ENCODE measurements around the gene DPRX. TPM values are rescaled to one million over a fixed set of nuclear protein-coding genes. Genes with fewer than 3 reads are reported as not detected.

Gene DPRX
- not detected for total RNA-seq

DNA sequence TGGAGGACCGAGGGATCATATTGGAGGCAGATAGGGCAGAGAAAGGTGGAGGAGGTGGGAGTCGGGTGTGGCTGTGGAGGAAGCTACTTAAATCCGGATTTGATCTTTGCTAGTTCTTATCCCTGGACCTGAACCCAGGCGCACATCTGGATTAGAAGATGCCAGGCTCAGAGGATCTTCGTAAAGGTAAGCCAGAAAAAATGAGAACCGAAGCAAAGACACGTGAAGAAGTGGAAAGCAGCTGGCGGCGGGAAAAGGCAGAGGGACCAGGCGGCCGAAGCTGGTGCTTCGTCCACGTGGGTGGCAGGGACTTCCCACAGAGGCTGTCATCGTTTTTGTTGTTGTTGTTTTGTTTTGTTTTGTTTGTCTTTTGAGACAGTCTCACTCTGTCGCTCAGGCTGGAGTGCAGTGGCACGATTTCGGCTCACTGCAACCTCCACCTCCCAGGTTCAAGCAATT lies at the start of gene DPRX:
Gene DPRX (plus strand): TSS at position 51 of the 459 bp plus-strand sequence. CDS start 108 bp downstream, at position 159.
- DNase-seq (ENCODE audit: low spot score) = no peak
- intact Hi-C loops (cut with DNase I) = no loop called here
- ATAC-seq = no peak

DNA sequence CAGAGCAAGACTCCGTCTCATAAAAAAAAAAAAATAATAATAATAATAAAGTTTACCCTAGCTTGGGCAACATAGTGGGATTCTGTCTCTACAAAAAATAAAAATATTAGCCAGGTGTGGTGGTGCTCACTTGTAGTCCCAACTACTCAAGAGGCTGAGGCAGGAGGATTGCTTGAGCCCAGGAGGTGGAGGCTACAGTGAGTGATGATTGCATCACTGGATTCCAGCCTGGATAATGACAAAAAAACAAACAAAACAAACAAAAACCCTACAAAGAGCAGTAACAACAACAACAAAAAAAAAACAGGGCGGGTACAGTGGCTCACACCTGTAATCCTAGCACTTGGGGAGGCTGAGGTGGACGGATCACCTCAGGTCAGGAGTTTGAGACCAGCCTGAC lies 48.6 kb upstream of the DPRX start:
- DNase-seq (ENCODE audit: low spot score) (no peak), ATAC-seq (no peak)
- intact Hi-C loops (cut with DNase I) = no loop called here

DNA sequence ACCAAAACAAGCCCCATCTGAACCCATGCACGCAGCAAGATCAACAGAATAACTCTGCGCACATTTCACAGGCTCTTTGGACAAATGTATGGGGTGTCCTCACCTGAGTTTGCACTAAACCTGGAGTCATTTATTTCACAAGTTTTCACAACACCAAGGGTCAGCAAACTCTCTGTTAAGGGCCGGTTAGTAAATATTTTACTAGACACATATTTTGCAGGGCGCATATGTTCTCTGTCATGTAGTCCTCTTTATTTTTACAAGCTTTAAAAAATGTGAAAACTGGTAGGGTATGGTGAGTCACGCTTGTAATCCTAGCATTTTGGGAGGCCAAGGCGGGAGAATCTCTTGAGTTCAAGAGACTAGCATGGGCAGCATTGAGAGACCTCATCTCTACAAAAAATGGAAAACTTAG lies 45.5 kb upstream of the DPRX start:
- DNase-seq (ENCODE audit: low spot score) (no peak), ATAC-seq (no peak)
- intact Hi-C loops (cut with DNase I) = no loop called here

DNA sequence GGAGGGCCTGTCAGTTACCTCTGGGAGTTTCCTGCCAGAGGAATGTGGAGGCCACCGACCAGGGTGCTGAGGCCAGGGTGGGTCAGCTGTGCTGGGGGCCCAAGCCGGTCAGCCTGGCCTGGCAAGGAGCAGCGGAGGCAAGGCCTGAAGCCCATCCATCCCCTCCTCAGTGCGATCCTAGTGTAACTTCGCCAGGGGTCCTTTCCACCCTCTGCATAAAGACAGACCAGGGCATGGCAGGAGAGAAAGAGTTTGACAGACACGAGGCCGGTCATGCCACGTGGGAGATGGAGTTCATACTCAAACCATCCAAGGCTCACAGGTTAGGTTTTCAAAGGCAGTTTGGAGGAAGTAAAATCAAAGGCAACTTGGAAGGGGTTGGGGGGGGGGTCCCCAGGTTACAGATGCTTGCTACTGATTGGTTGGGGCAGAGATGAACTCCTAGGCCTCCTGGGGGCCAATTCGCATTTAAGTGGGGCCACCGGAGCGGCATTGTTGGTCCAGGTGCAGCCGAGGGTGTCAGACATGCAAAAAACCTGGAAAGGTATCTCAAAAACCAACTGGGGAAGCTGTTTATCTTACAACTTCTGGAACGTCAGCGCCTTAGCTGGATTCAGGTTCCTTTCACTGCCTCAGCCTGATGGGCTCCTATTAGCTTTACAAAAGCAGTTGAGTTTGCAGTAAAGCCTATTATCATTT lies 36.8 kb upstream of the DPRX start:
- intact Hi-C loops (cut with DNase I) = no loop called here
- no peak for DNase-seq (ENCODE audit: low spot score)
- ATAC-seq = no peak

GRCh38 chr19:53595510-53595867 lies 36.3 kb upstream of the DPRX start:
- ATAC-seq (no peak), DNase-seq (ENCODE audit: low spot score) (no peak)
- intact Hi-C loops (cut with DNase I) = no loop called here

DNA sequence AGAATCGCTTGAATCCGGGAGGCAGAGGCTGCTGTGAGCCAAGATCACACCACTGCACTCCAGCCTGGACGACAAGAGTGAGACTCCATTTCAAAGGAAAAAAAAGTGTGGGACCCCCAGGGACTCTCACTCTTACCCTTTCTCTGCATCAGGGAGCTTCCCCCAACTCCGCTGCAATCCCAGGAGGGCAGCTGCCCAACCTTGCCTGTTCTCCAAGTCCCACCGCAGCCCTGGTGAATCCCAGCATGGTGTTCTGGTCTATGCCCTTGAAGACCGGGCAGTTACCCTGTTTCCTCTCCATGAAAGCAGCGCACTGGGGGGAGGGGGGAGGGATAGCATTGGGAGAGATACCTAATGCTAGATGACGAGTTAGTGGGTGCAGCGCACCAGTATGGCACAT lies 35.7 kb upstream of the DPRX start:
- no peak for ATAC-seq
- intact Hi-C loops (cut with DNase I) = no loop called here
- no peak for DNase-seq (ENCODE audit: low spot score)

DNA sequence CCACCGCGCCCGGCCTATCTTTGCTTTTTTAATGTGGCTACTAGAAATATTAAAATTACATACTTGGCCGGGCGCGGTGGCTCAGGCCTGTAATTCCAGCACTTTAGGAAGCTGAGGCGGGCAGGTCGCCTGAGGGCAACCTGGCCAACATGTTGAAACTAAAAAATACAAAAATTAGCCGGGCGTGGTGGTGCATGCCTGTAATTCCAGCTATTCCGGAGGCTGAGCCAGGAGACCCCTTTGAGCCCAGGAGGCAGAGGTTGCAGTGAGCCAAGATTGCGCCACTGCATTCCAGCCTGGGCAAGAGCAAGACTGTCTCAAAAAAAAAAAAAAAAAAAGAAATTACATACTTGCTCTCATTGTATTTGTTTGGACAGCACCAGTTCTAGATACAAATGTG lies 34.8 kb upstream of the DPRX start:
- ATAC-seq = no peak
- DNase-seq (ENCODE audit: low spot score) = no peak
- intact Hi-C loops (cut with DNase I) = no loop called here

DNA sequence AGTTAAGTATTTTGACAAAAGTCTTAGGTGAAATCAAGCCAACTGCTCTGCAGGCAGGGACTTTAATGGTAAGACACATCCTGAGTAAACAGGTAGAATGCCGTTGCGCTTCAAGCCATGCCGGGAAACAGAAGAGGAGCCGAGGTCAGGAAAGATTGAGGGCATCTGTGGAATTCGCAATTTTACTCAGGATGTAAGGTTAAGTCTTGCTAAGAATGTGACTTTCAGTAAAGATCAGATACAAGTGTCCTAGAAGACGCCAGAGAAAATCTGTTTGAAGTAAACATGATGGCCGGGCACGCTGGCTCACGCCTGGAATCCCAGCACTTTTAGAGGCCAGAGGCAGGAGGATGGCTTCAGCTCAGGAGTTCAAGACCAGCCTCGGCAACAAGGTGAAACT lies 33.4 kb upstream of the DPRX start:
- DNase-seq (ENCODE audit: low spot score) (no peak), ATAC-seq (no peak)
- intact Hi-C loops (cut with DNase I) = no loop called here

DNA sequence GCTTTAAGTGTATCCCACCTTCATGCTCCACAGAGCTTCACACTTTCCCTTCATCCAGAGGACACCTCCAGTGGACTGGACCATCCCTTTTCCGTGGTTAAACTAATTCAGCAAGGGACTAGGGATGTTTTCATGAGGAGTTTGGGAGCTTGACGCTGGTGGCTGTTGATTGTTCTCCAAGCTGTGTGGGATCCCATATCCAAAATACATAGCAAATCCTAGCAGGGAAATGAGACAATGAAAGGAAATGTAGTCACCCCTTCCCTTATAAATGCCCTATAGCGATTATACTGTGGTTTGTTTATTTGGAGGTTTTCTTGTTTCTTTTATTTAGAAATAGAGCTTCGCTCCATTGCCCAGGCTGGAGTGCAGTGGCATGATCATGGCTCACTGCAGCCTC lies 31.6 kb upstream of the DPRX start:
- DNase-seq (ENCODE audit: low spot score) (no peak), ATAC-seq (no peak)
- intact Hi-C loops (cut with DNase I) = no loop called here

DNA sequence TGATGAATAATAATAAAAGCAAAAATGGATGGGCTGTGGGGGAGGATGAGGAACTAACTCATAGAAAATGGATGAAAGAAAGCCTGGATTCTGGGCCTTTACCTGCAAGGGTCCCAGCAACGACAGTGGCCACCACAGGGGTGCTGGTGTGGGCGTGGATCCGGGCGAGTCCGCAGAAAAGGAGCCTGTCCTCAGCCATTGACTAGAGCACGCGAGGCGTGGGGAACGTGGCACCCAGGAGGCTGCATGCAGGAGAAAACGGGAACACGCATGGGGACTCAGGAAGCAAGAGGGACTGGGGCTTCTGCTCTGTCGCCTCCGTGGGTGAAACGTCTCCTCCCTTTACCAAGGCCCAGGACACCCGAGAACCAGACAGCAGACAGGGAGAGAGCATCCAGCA lies 25.8 kb upstream of the DPRX start:
- intact Hi-C loops (cut with DNase I) = no loop called here
- DNase-seq (ENCODE audit: low spot score) (no peak), ATAC-seq (no peak)

DNA sequence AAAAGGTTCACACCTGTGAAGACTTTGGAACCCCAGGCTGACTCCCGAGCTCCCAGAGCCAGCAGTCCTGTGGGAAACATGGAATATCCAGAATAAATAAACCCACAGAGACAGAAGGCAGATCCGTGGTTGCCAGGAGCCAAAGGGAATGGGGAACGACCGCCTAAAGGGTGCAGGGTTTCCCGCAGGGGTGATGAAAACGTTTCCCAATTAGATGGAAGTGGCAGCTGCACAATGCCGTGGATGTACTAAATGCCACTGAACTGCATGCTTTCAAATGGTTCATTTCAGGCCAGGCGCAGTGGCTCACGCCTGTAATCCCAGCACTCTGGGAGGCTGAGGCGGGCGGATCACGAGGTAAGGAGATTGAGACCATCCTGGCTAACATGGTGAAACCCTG lies 23.4 kb upstream of the DPRX start:
- ATAC-seq (no peak), DNase-seq (ENCODE audit: low spot score) (no peak)
- intact Hi-C loops (cut with DNase I) = no loop called here

- no peak for ATAC-seq
- intact Hi-C loops (cut with DNase I) = no loop called here
Measured at GRCh38 chr19:53612762-53613526, 18.9 kb upstream of the DPRX start.

GRCh38 chr19:53621885-53622740 lies 9.7 kb upstream of the DPRX start:
- ATAC-seq (no peak), DNase-seq (ENCODE audit: low spot score) (no peak)
- intact Hi-C loops (cut with DNase I) = no loop called here

More at GRCh38 chr19:53612762-53613526, 18.9 kb upstream of the DPRX start:
- no peak for DNase-seq (ENCODE audit: low spot score)

DNA sequence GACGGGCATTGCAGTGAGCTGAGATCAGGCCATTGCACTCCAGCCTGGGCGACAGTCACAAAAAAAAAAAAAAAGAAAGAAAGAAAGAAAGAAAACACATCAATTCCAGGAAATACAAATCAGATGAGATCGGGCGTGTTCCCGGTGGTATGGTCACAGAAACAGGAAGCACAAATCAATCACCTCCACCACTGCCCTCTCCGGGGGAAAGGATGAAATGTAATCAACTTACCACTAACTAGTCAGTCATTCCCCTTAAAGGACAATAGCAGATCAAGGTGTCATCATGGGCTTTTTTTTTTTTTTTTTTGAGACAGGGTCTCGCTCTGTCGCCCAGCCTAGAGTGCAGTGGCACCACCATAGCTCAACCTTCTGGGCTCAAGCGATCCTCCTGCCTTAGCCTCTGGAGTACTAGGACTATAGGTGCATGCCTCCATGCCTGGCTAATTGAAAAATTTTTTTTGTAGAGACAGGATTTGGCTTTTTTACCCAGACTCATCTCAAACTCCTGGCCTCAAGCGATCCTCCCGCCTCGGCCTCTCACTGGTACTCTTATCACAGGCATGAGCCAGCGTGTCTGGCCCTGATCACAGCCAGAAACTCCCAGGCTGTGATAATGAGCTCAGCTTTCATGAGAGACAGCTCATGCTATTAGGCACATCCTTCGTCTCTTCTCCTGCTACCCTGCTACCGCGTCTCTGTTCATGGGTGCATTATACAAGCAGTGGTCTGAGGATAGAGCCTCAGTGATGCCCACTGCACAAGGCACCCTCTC lies 6.8 kb upstream of the DPRX start:
- DNase-seq (ENCODE audit: low spot score) (no peak), ATAC-seq (no peak)
- intact Hi-C loops (cut with DNase I) = no loop called here

DNA sequence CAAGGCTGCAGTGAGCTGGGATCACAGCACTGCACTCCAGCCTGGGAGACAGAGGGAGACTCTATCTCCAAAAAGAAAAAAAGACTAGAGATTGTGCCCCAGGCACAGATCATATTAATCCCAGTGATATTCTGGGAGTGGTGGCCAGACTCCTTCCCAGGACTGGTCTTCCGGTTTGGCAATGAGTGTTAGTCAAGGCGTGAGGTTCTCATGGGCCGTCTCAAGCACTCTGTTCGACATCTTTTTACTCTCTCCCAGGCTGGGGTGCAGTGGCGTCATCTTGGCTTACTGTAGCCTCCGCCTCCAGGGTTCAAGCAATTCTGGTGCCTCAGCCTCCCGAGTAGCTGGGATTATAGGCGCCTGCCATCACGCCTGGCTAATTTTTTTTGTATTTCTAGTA lies 5.3 kb upstream of the DPRX start:
- intact Hi-C loops (cut with DNase I) = no loop called here
- DNase-seq (ENCODE audit: low spot score) = no peak
- no peak for ATAC-seq

DNA sequence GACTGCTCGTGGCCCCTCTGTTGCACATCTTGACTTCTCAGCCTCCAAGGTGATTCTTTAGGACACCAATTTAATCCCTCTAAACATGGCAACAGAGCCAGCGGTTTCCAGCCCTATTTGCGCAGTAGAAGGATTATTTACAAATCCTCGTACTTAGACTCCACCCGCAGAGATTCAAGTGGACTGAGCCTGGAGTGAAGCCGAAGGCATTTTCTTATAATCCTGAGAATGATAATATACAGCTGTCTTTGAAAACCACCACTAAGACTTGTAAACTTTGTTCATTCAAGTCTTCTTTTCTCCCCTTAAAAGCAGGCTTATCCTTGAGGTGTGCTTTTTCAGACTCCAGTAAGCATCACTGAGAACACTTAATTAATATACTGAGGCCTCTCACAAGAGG lies 4.8 kb upstream of the DPRX start:
- intact Hi-C loops (cut with DNase I) = no loop called here

DNA sequence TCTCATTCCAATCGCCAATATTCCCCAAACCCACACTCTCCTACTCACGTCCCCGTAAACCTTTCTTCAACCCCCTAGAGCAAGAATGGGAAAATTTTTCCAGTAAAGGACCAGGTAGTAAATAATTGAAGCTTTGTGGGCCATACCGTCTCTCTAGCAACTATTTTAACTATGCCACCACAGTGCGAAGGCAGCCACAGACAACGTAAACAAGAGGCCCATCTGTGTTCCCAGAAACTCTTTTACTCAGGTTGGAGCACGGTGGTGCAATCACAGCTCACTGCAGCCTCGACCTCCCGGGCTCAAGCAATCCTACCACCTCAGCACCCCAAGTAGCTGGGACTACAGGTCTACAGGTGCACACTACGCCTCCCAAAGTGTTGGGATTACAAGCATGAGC lies 3.0 kb downstream of the DPRX start:
- intact Hi-C loops (cut with DNase I) = no loop called here
- ATAC-seq (no peak), DNase-seq (ENCODE audit: low spot score) (no peak)

More for the DNA sequence above, 4.8 kb upstream of the DPRX start:
- DNase-seq (ENCODE audit: low spot score) (no peak), ATAC-seq (no peak)

- no peak for ATAC-seq
- no peak for DNase-seq (ENCODE audit: low spot score)
- intact Hi-C loops (cut with DNase I) = no loop called here
Measured at GRCh38 chr19:53639471-53639870, 7.7 kb downstream of the DPRX start.
